ENCODE data around the gene NDUFS2.

DNA sequence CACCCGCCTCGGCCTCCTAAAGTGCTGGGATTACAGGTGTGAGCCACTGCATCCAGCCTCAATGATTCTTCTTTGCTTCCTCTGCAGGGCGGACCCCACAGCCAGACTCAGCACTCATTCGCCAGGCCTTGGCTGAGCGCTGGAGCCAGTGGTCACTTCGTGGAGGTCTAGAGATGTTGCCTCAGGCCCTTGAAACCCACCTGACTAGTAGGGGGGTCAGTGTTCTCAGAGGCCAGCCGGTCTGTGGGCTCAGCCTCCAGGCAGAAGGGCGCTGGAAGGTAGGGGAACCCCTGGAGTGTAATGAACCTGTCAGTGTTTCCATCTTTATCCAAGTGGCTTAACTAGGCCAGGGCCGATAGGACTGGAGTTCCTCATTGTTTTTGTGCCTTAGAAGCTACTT is 33.3 kb upstream of the NDUFS2 start:
- TF ChIP-seq ZFP30 (CRISPR knock-in tag; IDR thresholded peaks at IDR 0.05) (no peak), ZFP3 (CRISPR knock-in tag; IDR thresholded peaks at IDR 0.05) (no peak)
- TF ChIP-seq, protein P1, sequence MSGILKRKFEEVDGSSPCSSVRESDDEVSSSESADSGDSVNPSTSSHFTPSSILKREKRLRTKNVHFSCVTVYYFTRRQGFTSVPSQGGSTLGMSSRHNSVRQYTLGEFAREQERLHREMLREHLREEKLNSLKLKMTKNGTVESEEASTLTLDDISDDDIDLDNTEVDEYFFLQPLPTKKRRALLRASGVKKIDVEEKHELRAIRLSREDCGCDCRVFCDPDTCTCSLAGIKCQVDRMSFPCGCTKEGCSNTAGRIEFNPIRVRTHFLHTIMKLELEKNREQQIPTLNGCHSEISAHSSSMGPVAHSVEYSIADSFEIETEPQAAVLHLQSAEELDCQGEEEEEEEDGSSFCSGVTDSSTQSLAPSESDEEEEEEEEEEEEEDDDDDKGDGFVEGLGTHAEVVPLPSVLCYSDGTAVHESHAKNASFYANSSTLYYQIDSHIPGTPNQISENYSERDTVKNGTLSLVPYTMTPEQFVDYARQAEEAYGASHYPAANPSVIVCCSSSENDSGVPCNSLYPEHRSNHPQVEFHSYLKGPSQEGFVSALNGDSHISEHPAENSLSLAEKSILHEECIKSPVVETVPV (CRISPR knock-in tag; IDR thresholded peaks at IDR 0.05), result no peak

All from SK-N-SH treated with all-trans-retinoic acid at 6 μM for 48 hours (cell line).